Liver (tissue), 9 donors: ENCODE results near the gene SPHK1. TPM values are rescaled to one million over a fixed set of nuclear protein-coding genes. Genes with fewer than 3 reads are reported as not detected.

Experiments
- DNase-seq: peaks from one replicate; pipeline ENCODE4 v3.0.0-alpha.2; 2017; ENCODE audit warnings: low spot score
- H3K27ac ChIP-seq, 2 donors: one replicate each; pipeline ENCODE4 v1.7.0; 2013; ENCODE audit warnings: inconsistent platforms in 2 of 2, low read length in 2 of 2, control low read depth in 1 of 2, low read depth in 1 of 2, mild to moderate bottlenecking in 1 of 2
- H3K27me3 ChIP-seq, 4 donors: one replicate each; pipeline versions ENCODE4 v1.6.1 to v1.7.0; 2013; ENCODE audit warnings: low read length in 3 of 4, inconsistent platforms in 1 of 4, mild to moderate bottlenecking in 1 of 4, moderate library complexity in 1 of 4; ENCODE audit not compliant: control insufficient read depth in 4 of 4, insufficient read depth in 4 of 4
- H3K36me3 ChIP-seq, 4 donors: one replicate each; pipeline versions ENCODE4 v1.6.1 to v1.7.0; 2013; ENCODE audit warnings: low read length in 3 of 4, mild to moderate bottlenecking in 3 of 4, low read depth in 1 of 4, moderate library complexity in 1 of 4; ENCODE audit not compliant: control insufficient read depth in 4 of 4, insufficient read depth in 3 of 4
- H3K4me1 ChIP-seq, 4 donors: one replicate each; pipeline versions ENCODE4 v1.6.1 to v1.7.0; 2013; ENCODE audit warnings: low read length in 3 of 4, mild to moderate bottlenecking in 3 of 4, moderate library complexity in 1 of 4; ENCODE audit not compliant: control insufficient read depth in 4 of 4, insufficient read depth in 4 of 4
- H3K4me3 ChIP-seq, 3 donors: one replicate each; pipeline versions ENCODE4 v1.6.1 to v1.7.0; 2013; ENCODE audit warnings: low read length in 3 of 3, control low read depth in 1 of 3, low read depth in 1 of 3, mild to moderate bottlenecking in 1 of 3
- H3K9ac ChIP-seq, 2 donors: one replicate each; pipeline ENCODE4 v1.7.0; 2013; ENCODE audit warnings: low read length in 2 of 2, mild to moderate bottlenecking in 2 of 2, moderate library complexity in 2 of 2, control low read depth in 1 of 2, low read depth in 1 of 2
- H3K9me3 ChIP-seq, 4 donors: one replicate each; pipeline versions ENCODE4 v1.6.1 to v1.7.0; 2013; ENCODE audit warnings: low read length in 3 of 4; ENCODE audit not compliant: control insufficient read depth in 4 of 4
- ATF3 ChIP-seq: IDR thresholded peaks from 2 replicates; pipeline ENCODE4 v1.6.1; 2016; ENCODE audit warnings: antibody characterized with exemption
- CTCF ChIP-seq: fragments of 150-350 bp; IDR thresholded peaks from 2 replicates; pipeline ENCODE4 v1.5.1; 2017; ENCODE audit warnings: improper control_type of control experiment, low read depth, low read length; ENCODE audit not compliant: missing input control
- FOXA1 ChIP-seq: IDR thresholded peaks from 2 replicates; pipeline ENCODE4 v1.6.1; 2016; ENCODE audit warnings: antibody characterized with exemption
- GABPA ChIP-seq, 2 donors: IDR thresholded peaks in 1 of 2; conservative IDR thresholded peaks in 1 of 2; 2 replicates each; pipeline ENCODE4 v1.6.1; 2016; ENCODE audit warnings: antibody characterized with exemption in 2 of 2, mild to moderate bottlenecking in 1 of 2, moderate library complexity in 1 of 2
- JUND ChIP-seq, 2 donors: IDR thresholded peaks; 2 replicates each; pipeline ENCODE4 v1.6.1; 2016; ENCODE audit warnings: antibody characterized with exemption in 2 of 2
- MAX ChIP-seq: IDR thresholded peaks from 2 replicates; pipeline ENCODE4 v1.6.1; 2016; ENCODE audit warnings: antibody characterized with exemption
- NR2F2 ChIP-seq: IDR thresholded peaks from 2 replicates; pipeline ENCODE4 v1.6.1; 2016; ENCODE audit warnings: antibody characterized with exemption
- RAD21 ChIP-seq, 2 donors: IDR thresholded peaks; 2 replicates each; pipeline ENCODE4 v1.6.1; 2016; ENCODE audit warnings: antibody characterized with exemption in 2 of 2, mild to moderate bottlenecking in 2 of 2
- REST ChIP-seq: IDR thresholded peaks from 2 replicates; pipeline ENCODE4 v1.6.1; 2016; ENCODE audit warnings: antibody characterized with exemption, mild to moderate bottlenecking
- RXRA ChIP-seq, 2 donors: IDR thresholded peaks; 2 replicates each; pipeline ENCODE4 v1.6.1; 2017 to 2018; ENCODE audit warnings: antibody characterized with exemption in 2 of 2, mild to moderate bottlenecking in 1 of 2
- TAF1 ChIP-seq: conservative IDR thresholded peaks from 2 replicates; pipeline ENCODE4 v1.6.1; 2016; ENCODE audit warnings: antibody characterized with exemption, mild to moderate bottlenecking
- ZBTB33 ChIP-seq: IDR thresholded peaks from 2 replicates; pipeline ENCODE4 v1.6.1; 2016; ENCODE audit warnings: antibody characterized with exemption
- WGBS: extraction: QIAGEN DNeasy Blood & Tissue Kit; methylation state at CpG from one replicate; pipeline ENCODE4 v1.1.7; 2013; 5-methylcytosine and 5-hydroxymethylcytosine counted together
- polyA plus RNA-seq, 2 donors: library from polyadenylated mRNA; stranded (reverse) in 1 of 2; unstranded in 1 of 2; fragments of 200-250 nt in 1 of 2; fragments of >200 nt in 1 of 2; fragmentation: Nextera tagmentation in 1 of 2; extraction: Ambion mirVana in 1 of 2; gene quantifications; one replicate each; pipeline versions ENCODE4 v1.2.1 to v1.2.3, GENCODE V29; 2013 to 2015
- total RNA-seq, 2 donors: library from RNA; depleted of rRNA; stranded (reverse); fragments of >200 nt; gene quantifications; one replicate each; pipeline ENCODE4 v1.2.3, GENCODE V29; 2014
- donor health status: healthy.
- donor health status: healthy.
- donor health status: healthy.
- donor health status: healthy.
- donor health status: healthy.

Gene SPHK1
- total and polyA plus RNA-seq, 4 donors = 0.89 to 11.4 (median 1.1) TPM

- 86% methylated on average over 10 of the region's 10 CpGs for WGBS
- peaks cover 0 to 8% (median 0%) of the 10 kb centered on the region in 4 donors for H3K4me1 ChIP-seq
- TF ChIP-seq JUND (IDR thresholded peaks at IDR 0.05) (no peak), FOXA1 (no peak), RXRA (IDR thresholded peaks at IDR 0.05) (no peak), CTCF (no peak), MAX (no peak), NR2F2 (no peak), ATF3 (no peak), RAD21 (IDR thresholded peaks at IDR 0.05) (no peak), TAF1 (no peak), GABPA (IDR thresholded peaks at IDR 0.05 in 1 of 2, conservative IDR thresholded peaks at IDR 0.05 in 1 of 2) (no peak), REST (no peak), ZBTB33 (no peak)
- H3K36me3 ChIP-seq = no peaks in the 10 kb centered on the region
- no peaks in the 10 kb centered on the region for H3K27me3 ChIP-seq
- H3K4me3 ChIP-seq = no peak overlapping the region
- no peak overlapping the region for H3K9ac ChIP-seq
- no peak for DNase-seq
- no peak overlapping the region for H3K27ac ChIP-seq
- no peaks in the 10 kb centered on the region for H3K9me3 ChIP-seq
Measured at GRCh38 chr17:76420356-76421043, 36.1 kb downstream of the SPHK1 start.

- Histone ChIP-seq H3K4me1 (peaks cover 0 to 8% (median 0%) of the 10 kb centered on the region in 4 donors), H3K27me3 (no peaks in the 10 kb centered on the region), H3K4me3 (no peak overlapping the region), H3K27ac (no peak overlapping the region), H3K9me3 (no peaks in the 10 kb centered on the region), H3K36me3 (no peaks in the 10 kb centered on the region), H3K9ac (no peak overlapping the region)
- TF ChIP-seq REST = peak; percentile 12
- peak in 1 of 2 donors; percentile 20 for TF ChIP-seq RXRA (IDR thresholded peaks at IDR 0.05)
- TF ChIP-seq RAD21 (IDR thresholded peaks at IDR 0.05) = no peak
- 78% methylated on average over 7 of the region's 7 CpGs for WGBS
- no peak for DNase-seq
Measured at GRCh38 chr17:76421044-76421407, 36.6 kb downstream of the SPHK1 start.
